IPS DF 19.7 (cell line): ENCODE data around the gene OR4E2.
"Not testable (repeated sequence)": the region's sequence is repeated elsewhere in the genome, so short reads cannot be mapped to it uniquely, and the experiment has no call there.

Experiments used
- DNase-seq: peaks from one replicate; pipeline ENCODE4 v3.0.0-alpha.2; 2013; ENCODE audit warnings: low read depth, low spot score

The OR4E2 gene

DNA sequence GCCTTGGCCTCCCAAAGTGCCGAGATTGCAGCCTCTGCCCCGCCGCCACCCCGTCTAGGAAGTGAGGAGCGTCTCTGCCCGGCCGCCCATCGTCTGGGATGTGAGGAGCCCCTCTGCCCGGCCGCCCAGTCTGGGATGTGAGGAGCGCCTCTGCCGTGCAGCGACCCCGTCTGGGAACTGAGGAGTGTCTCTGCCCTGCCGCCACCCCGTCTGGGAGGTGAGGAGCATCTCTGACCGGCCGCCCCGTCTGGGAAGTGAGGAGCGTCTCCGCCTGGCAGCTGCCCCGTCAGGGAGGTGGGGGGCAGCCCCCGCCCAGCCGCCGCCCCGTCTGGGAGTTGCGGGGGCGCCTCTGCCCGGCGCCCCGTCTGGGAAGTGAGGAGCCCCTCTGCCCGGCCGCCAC is 44.0 kb downstream of the OR4E2 start:
- not testable (repeated sequence) for DNase-seq

DNA sequence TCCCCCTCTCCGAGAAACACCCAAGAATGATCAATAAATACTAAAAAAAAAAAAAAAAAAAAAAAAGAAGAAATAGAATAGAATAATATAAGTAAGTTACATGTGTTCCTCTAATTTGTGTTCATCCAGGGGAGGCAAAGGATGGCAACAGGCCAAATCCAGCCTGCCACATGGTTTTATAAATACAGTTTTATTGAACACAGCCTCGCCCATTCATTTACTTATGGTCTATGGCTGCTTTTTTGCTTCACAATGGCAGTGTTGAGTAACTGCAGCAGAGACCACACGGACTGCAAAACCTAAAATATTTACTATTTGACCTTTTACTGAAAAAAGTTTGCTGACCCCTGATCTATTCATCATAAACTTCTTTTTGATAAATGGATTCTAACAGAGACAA is 44.9 kb downstream of the OR4E2 start:
- DNase-seq: not testable (repeated sequence)

DNA sequence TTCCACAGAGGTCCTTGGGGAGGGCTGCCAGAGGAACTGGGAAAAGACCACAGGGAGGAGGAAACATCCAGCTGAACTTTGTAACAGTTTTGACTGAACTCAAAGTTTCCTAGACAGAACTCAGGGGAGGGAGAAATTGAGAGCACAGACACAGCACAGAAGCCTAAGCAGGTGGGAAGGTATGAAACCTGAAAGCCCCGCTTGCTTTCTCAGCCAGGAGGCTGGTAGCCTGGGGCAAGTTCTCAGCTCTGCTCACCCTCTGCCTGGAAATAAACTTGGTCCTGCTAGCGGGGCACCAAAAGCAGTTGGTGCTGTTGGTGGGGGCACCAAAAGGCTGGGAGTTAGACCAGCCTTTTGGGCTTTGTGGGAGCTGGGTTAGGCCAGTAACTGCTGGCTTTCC is 45.9 kb downstream of the OR4E2 start:
- no peak for DNase-seq

DNA sequence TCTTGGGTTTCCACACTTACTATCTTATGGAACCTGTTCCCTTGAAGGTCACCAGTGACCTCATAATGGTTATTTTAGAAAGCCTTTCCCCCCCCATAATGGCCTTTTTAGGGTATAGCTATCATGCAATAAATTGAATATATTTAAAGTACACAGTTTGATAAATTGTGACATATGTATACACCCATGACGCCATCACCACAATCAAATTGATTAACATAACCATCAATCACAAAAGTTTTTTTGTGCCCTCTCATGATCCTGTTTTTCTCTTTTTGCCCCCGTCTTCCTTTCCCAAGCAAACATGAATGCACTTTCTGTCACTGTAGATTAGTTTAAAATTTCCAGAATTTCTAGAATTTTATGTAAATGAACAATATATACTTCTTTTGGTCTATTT is 48.7 kb downstream of the OR4E2 start:
- no peak for DNase-seq

DNA sequence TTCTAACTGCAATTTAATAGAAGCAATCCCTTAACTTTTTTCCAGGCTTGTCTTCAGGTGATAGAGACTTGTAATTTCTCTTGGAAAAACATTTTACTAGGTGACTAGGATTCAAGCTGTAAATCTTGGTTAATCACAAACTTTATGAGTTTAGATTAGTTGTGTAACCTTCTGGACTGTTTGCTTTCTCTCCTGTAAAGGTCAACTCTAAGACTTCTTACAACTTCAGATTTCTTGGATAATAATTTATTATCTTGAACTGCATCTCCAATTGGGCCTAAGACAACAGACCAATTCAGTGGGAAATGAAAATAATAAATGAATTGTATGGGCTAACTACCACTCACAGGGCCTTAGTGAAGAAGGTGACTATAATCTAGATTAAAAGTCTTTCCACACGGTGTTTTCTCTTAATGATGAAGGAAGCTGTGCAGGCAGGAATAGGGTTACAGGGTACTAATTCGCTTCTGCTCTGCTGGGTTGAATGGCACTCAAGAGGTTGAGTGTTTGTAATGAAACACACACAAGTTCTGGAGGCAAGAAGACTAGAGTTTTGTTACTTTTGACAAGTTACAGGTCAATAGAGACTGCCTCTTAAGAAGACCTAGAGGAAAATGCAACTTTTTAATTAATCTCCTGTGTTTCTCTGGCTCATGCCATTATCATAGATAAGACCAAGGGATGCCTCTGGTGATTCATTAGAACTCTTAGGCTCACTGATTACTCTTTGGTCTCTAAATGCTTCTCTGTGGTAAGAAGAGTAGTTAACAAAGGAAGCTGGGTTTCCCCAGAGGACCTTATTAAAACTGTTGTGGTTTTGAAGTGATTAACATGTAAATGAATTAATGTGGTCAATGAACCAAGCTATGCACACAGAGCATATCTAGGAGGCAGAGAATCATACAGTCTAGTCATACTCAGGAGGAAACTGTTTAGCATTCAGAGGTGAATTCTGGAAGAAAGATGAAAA is 50.0 kb downstream of the OR4E2 start:
- no peak for DNase-seq

DNA sequence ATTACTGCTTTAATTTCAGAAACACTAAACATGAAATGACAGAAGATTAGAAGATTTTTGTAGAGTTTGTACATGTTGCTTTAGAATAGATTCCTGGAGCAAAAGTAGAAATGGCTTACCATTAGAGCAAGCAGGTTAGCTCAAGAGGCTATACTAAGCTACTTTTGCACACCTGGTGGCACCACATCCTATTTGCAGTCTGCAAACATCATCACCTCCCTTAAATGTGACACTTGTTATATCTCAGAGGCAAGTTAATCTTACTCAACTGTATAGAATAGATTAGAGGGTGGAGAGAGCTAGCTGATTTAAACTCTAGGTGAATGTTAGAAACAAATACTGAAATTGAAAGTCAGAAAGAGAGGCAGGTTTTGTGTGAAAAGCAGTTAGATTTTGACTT is 50.7 kb downstream of the OR4E2 start:
- DNase-seq: no peak

DNA sequence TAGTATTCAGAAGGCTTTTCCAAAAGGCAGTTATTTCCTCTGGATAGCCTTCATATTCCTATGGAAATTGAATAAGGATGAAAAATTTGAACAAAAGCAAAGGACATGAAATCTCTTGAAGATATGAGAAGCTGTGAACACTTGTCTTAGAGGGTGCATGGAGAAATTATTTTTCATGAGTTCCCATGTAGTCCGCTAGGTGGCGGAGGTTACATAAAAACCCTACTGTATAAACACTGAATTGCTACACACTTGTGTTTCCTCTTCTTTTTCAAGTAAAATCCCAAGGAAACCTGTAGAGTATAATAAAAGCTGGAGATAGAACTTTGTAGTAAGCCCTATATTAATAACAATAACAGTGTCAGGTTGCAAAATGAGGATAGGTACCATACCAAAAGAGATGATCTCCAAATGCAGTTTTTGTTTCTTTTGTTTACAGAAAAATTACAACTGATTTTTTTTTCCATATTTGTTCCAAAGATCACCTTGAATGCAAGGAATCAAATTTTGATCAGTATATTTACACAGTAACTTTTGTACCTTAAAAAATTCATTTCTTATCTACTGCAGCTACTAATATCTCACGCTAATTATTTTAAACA is 57.8 kb downstream of the OR4E2 start:
- DNase-seq: peak; percentile 15

DNA sequence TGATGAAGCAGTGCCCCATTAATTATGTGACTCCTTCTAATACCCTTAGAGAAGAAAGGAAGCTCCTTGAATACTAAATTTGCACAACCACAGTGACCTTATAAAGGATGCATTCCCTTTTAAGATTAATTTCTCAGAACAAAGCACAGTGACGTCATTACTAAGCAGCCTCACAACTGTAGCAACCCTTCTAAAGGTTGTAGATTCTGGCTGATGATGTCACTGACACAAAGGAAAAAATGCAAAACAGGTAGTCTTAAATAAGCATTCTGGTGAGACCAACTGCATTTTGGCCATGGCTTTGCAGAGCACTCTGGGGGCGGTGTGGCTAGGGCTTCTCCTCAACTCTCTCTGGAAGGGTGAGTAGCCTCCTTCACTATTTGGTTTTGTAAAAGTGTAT is 58.4 kb downstream of the OR4E2 start:
- no peak for DNase-seq

DNA sequence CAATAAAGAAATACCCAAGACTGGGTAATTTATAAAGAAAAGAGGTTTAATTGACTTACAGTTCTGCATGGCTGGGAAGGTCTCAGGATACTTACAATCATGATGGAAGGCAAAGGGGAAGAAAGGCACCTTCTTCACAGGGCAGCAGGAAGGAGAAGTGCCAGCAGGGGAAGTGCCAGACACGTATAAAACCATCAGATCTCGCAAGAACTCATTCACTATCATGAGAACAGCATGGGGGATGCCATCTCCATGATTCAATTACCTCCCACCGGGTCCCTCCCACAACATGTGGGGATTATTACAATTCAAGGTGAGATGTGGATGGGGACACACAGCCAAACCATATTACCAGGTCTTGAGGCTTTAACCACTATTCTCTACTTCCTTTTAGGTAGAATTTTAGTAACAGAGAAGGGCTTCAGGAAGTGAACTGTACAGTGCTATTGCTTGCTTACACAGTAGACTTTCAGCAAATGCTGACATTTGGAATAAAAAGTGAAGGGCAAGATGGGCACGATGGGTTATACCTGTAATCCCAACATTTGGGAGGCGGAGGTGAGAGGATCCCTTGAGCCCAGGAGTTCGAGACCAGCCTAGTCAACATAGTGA is 60.8 kb downstream of the OR4E2 start:
- no peak for DNase-seq
